HEK293 (cell line): ENCODE results near the gene STK32C.

Experiments used
- GLIS1 ChIP-seq: fragments of 450-650 bp; formaldehyde crosslinking; IDR thresholded peaks from 2 replicates; pipeline ENCODE4 v1.5.1; 2016; ENCODE audit warnings: missing biosample characterization, missing genetic modification characterization
- KLF1 ChIP-seq: fragments of 450-650 bp; formaldehyde crosslinking; IDR thresholded peaks from 2 replicates; pipeline ENCODE4 v1.5.1; 2016; ENCODE audit warnings: missing biosample characterization, missing genetic modification characterization
- KLF17 ChIP-seq: fragments of 450-650 bp; formaldehyde crosslinking; IDR thresholded peaks from 2 replicates; pipeline ENCODE4 v1.5.1; 2016; ENCODE audit warnings: missing biosample characterization, missing genetic modification characterization
- OVOL3 ChIP-seq: fragments of 450-650 bp; formaldehyde crosslinking; IDR thresholded peaks from 2 replicates; pipeline ENCODE4 v1.5.1; 2016; ENCODE audit warnings: missing biosample characterization, missing genetic modification characterization
- REST ChIP-seq: fragments of 450-650 bp; formaldehyde crosslinking; IDR thresholded peaks from 2 replicates; pipeline ENCODE4 v1.5.1; 2016; ENCODE audit warnings: missing biosample characterization, missing genetic modification characterization
- SETDB1 ChIP-seq: IDR thresholded peaks from one replicate; pipeline ENCODE4 v1.6.1; 2017; ENCODE audit warnings: mild to moderate bottlenecking, low read length, moderate library complexity, mixed read lengths; ENCODE audit not compliant: insufficient read length
- WT1 ChIP-seq: fragments of 450-650 bp; formaldehyde crosslinking; IDR thresholded peaks from 2 replicates; pipeline ENCODE4 v1.5.1; 2016; ENCODE audit warnings: missing biosample characterization, missing genetic modification characterization
- YY2 ChIP-seq: fragments of 450-650 bp; formaldehyde crosslinking; IDR thresholded peaks from 2 replicates; pipeline ENCODE4 v1.5.1; 2016; ENCODE audit warnings: missing biosample characterization, missing genetic modification characterization
- ZBTB1 ChIP-seq: fragments of 450-650 bp; formaldehyde crosslinking; IDR thresholded peaks from 2 replicates; pipeline ENCODE4 v1.5.1; 2016; ENCODE audit warnings: missing biosample characterization, missing genetic modification characterization
- ZBTB10 ChIP-seq: fragments of 450-650 bp; formaldehyde crosslinking; IDR thresholded peaks from 2 replicates; pipeline ENCODE4 v1.5.1; 2016; ENCODE audit warnings: missing biosample characterization, missing genetic modification characterization
- ZBTB21 ChIP-seq: fragments of 450-650 bp; formaldehyde crosslinking; IDR thresholded peaks from 2 replicates; pipeline ENCODE4 v1.5.1; 2017; ENCODE audit warnings: missing biosample characterization, missing genetic modification characterization
- ZIC2 ChIP-seq: fragments of 450-650 bp; formaldehyde crosslinking; IDR thresholded peaks from 2 replicates; pipeline ENCODE4 v1.5.1; 2016; ENCODE audit warnings: missing biosample characterization, missing genetic modification characterization
- ZNF114 ChIP-seq: fragments of 450-650 bp; formaldehyde crosslinking; IDR thresholded peaks from 2 replicates; pipeline ENCODE4 v1.5.0; 2017; ENCODE audit warnings: missing biosample characterization, missing genetic modification characterization
- ZNF132 ChIP-seq: fragments of 450-650 bp; formaldehyde crosslinking; IDR thresholded peaks from 2 replicates; pipeline ENCODE4 v1.5.1; 2017; ENCODE audit warnings: missing biosample characterization, missing genetic modification characterization, borderline replicate concordance
- ZNF2 ChIP-seq: fragments of 450-650 bp; formaldehyde crosslinking; IDR thresholded peaks from 2 replicates; pipeline ENCODE4 v1.5.1; 2016; ENCODE audit warnings: missing biosample characterization, missing genetic modification characterization
- ZNF23 ChIP-seq: fragments of 450-650 bp; formaldehyde crosslinking; IDR thresholded peaks from 2 replicates; pipeline ENCODE4 v1.5.1; 2016; ENCODE audit warnings: missing biosample characterization, missing genetic modification characterization, borderline replicate concordance
- ZNF335 ChIP-seq: fragments of 450-650 bp; formaldehyde crosslinking; conservative IDR thresholded peaks from 2 replicates; pipeline ENCODE4 v1.5.1; 2016; ENCODE audit warnings: missing biosample characterization, missing genetic modification characterization
- ZNF398 ChIP-seq: fragments of 450-650 bp; formaldehyde crosslinking; IDR thresholded peaks from 2 replicates; pipeline ENCODE4 v1.5.1; 2017; ENCODE audit warnings: missing biosample characterization, missing genetic modification characterization
- ZNF449 ChIP-seq: fragments of 450-650 bp; formaldehyde crosslinking; IDR thresholded peaks from 2 replicates; pipeline ENCODE4 v1.5.1; 2017; ENCODE audit warnings: missing biosample characterization, mild to moderate bottlenecking, missing genetic modification characterization, moderate library complexity
- ZNF48 ChIP-seq: fragments of 450-650 bp; formaldehyde crosslinking; IDR thresholded peaks from 2 replicates; pipeline ENCODE4 v1.5.1; 2016; ENCODE audit warnings: missing biosample characterization, missing genetic modification characterization
- ZNF514 ChIP-seq: fragments of 450-650 bp; formaldehyde crosslinking; IDR thresholded peaks from 2 replicates; pipeline ENCODE4 v1.5.1; 2016; ENCODE audit warnings: missing biosample characterization, missing genetic modification characterization
- ZNF544 ChIP-seq: fragments of 450-650 bp; formaldehyde crosslinking; IDR thresholded peaks from 2 replicates; pipeline ENCODE4 v1.5.0; 2017; ENCODE audit warnings: missing biosample characterization, missing genetic modification characterization
- ZNF571 ChIP-seq: fragments of 450-650 bp; formaldehyde crosslinking; IDR thresholded peaks from 2 replicates; pipeline ENCODE4 v1.5.0; 2017; ENCODE audit warnings: missing biosample characterization, missing genetic modification characterization
- ZNF600 ChIP-seq: fragments of 450-650 bp; formaldehyde crosslinking; IDR thresholded peaks from 2 replicates; pipeline ENCODE4 v1.5.1; 2016; ENCODE audit warnings: missing biosample characterization, missing genetic modification characterization
- ZNF624 ChIP-seq: fragments of 450-650 bp; formaldehyde crosslinking; IDR thresholded peaks from 2 replicates; pipeline ENCODE4 v1.5.1; 2017; ENCODE audit warnings: missing biosample characterization, missing genetic modification characterization
- ZNF639 ChIP-seq: fragments of 450-650 bp; formaldehyde crosslinking; IDR thresholded peaks from 2 replicates; pipeline ENCODE4 v1.5.1; 2016; ENCODE audit warnings: missing biosample characterization, missing genetic modification characterization
- ZNF654 ChIP-seq: fragments of 450-650 bp; formaldehyde crosslinking; IDR thresholded peaks from 2 replicates; pipeline ENCODE4 v1.5.1; 2016; ENCODE audit warnings: low read depth, missing biosample characterization, missing genetic modification characterization
- ZNF768 ChIP-seq: fragments of 450-650 bp; formaldehyde crosslinking; IDR thresholded peaks from 2 replicates; pipeline ENCODE4 v1.5.1; 2018; ENCODE audit warnings: missing biosample characterization, mild to moderate bottlenecking, missing genetic modification characterization
- ZNF830 ChIP-seq: fragments of 450-650 bp; IDR thresholded peaks from 2 replicates; pipeline ENCODE4 v1.5.0; 2018; ENCODE audit warnings: missing biosample characterization, missing genetic modification characterization, low read depth, mild to moderate bottlenecking, moderate library complexity
- ZNF843 ChIP-seq: fragments of 450-650 bp; formaldehyde crosslinking; IDR thresholded peaks from 2 replicates; pipeline ENCODE4 v1.5.1; 2016; ENCODE audit warnings: missing biosample characterization, missing genetic modification characterization

Gene STK32C

GRCh38 chr10:132175907-132176581, 131.7 kb downstream of the STK32C start (continued):
- no peak for TF ChIP-seq ZNF398 (tag by site-specific recombination)
- TF ChIP-seq ZNF654 (tag by site-specific recombination): no peak
- TF ChIP-seq ZNF830 (tag by site-specific recombination): no peak
- no peak for TF ChIP-seq ZNF2 (tag by site-specific recombination)
- peak; percentile 94 for TF ChIP-seq ZIC2 (tag by site-specific recombination)
- TF ChIP-seq ZNF571: no peak
- no peak for TF ChIP-seq SETDB1
- TF ChIP-seq ZNF639 (tag by site-specific recombination): no peak
- no peak for TF ChIP-seq ZBTB21 (tag by site-specific recombination)
- TF ChIP-seq OVOL3 (tag by site-specific recombination): no peak
- no peak for TF ChIP-seq ZNF544
- no peak for TF ChIP-seq ZNF48 (tag by site-specific recombination)
- TF ChIP-seq ZNF600: peak; percentile 95
- no peak for TF ChIP-seq ZBTB1 (tag by site-specific recombination)
- no peak for TF ChIP-seq ZNF114 (tag by site-specific recombination)
- no peak for TF ChIP-seq ZNF449 (tag by site-specific recombination)
- no peak for TF ChIP-seq ZNF768 (tag by site-specific recombination)
- TF ChIP-seq KLF1: peak; percentile 47
- 0 out of 2 replicates have a peak, but pooled peaks have one; percentile 22 for TF ChIP-seq YY2 (tag by site-specific recombination)
- no peak for TF ChIP-seq WT1
- peak; percentile 84 for TF ChIP-seq GLIS1
- TF ChIP-seq ZNF514 (tag by site-specific recombination): no peak
- no peak for TF ChIP-seq ZNF23 (tag by site-specific recombination)
- TF ChIP-seq ZNF843 (tag by site-specific recombination): no peak
- TF ChIP-seq KLF17 (tag by site-specific recombination): peak; percentile 81; the same call in 1 of the 2 replicates
- TF ChIP-seq ZNF335: peak; percentile 83
- TF ChIP-seq REST (tag by site-specific recombination): no peak
- TF ChIP-seq ZNF132: no peak
- no peak for TF ChIP-seq ZBTB10
- no peak for TF ChIP-seq ZNF624 (tag by site-specific recombination)
